H1 (cell line): ENCODE measurements around the gene CHMP6. TPM values are rescaled to one million over a fixed set of nuclear protein-coding genes. Genes with fewer than 3 reads are reported as not detected.
A peak's percentile ranks its signal among the peaks of the same experiment; 100 is the strongest.

Experiments
- CTCF ChIA-PET: fragments of 300-600 bp; sonication (Branson Sonifier 250); formaldehyde crosslinking; loops from one replicate; lab custom pipeline; 2021; ENCODE audit not compliant: partially characterized antibody; lab: Charles Lee
- POLR2A ChIA-PET: fragments of 300-600 bp; sonication (Branson Sonifier 250); formaldehyde crosslinking; loops from one replicate; lab custom pipeline; 2021; ENCODE audit warnings: inconsistent platforms; ENCODE audit not compliant: partially characterized antibody; lab: Charles Lee
- DNase-seq, 2 experiments: peaks; one replicate each; pipeline versions ENCODE4 v3.0.0 to v3.0.0-alpha.2; 2010 to 2022; ENCODE audit warnings: low spot score in 2 of 2, low read depth in 1 of 2, mixed read lengths in 1 of 2
- FAIRE-seq: peaks from 2 replicates; lab custom pipeline; 2011; peaks lifted over from hg19 to GRCh38; lab: Jason Lieb, UNC
- H2AFZ ChIP-seq: 2 replicates; pipeline ENCODE4 v1.8.1; 2012; ENCODE audit warnings: low read length, inconsistent platforms
- H2AK5ac ChIP-seq: 2 replicates; pipeline ENCODE4 v1.6.1; 2013; ENCODE audit warnings: low read depth, low read length
- H2BK120ac ChIP-seq: replicated peaks from 2 replicates; pipeline ENCODE3; 2013; ENCODE audit warnings: low read depth, low read length, inconsistent platforms
- H2BK12ac ChIP-seq: 2 replicates; pipeline ENCODE4 v1.6.1; 2013; ENCODE audit warnings: low read depth, low read length
- H2BK15ac ChIP-seq: 2 replicates; pipeline ENCODE4 v1.6.1; 2013; ENCODE audit warnings: low read length
- H2BK20ac ChIP-seq: 2 replicates; pipeline ENCODE4 v1.6.1; 2013; ENCODE audit warnings: low read length
- H2BK5ac ChIP-seq: 2 replicates; pipeline ENCODE4 v1.6.1; 2013; ENCODE audit warnings: low read depth, low read length
- H3K14ac ChIP-seq: 2 replicates; pipeline ENCODE4 v1.6.1; 2013; ENCODE audit warnings: inconsistent platforms; ENCODE audit not compliant: insufficient read length
- H3K18ac ChIP-seq: 2 replicates; pipeline ENCODE4 v1.6.1; 2013; ENCODE audit warnings: low read length; ENCODE audit errors: extremely low read depth
- H3K23ac ChIP-seq: 2 replicates; pipeline ENCODE4 v1.6.1; 2013; ENCODE audit warnings: inconsistent platforms; ENCODE audit not compliant: insufficient read length
- H3K23me2 ChIP-seq: 2 replicates; pipeline ENCODE4 v1.6.1; 2013; ENCODE audit warnings: low read depth, low read length
- H3K27ac ChIP-seq: 2 replicates; pipeline ENCODE4 v1.6.1; 2011; ENCODE audit warnings: low read depth, low read length, inconsistent platforms
- H3K27me3 ChIP-seq, 4 experiments: replicated peaks in 1 of 4; 1 replicate in 1 of 4; 2 replicates in 3 of 4; pipeline versions ENCODE4 v1.6.1 to v1.8.1; 2011 to 2013; ENCODE audit warnings: low read length in 3 of 4, mild to moderate bottlenecking in 3 of 4, inconsistent platforms in 2 of 4, mixed read lengths in 2 of 4, moderate library complexity in 1 of 4; ENCODE audit not compliant: control insufficient read depth in 3 of 4, insufficient read depth in 3 of 4; ENCODE audit errors: extremely low read depth in 1 of 4
- H3K36me3 ChIP-seq, 4 experiments: 2 replicates each; pipeline versions ENCODE4 v1.6.1 to v1.8.1; 2011 to 2013; ENCODE audit warnings: mild to moderate bottlenecking in 4 of 4, low read length in 3 of 4, moderate library complexity in 2 of 4, control low read depth in 1 of 4, inconsistent platforms in 1 of 4; ENCODE audit not compliant: insufficient read depth in 4 of 4, control insufficient read depth in 2 of 4
- H3K4ac ChIP-seq: replicated peaks from 2 replicates; pipeline ENCODE3; 2013; ENCODE audit warnings: low read length, low read depth, mixed read lengths, inconsistent platforms; ENCODE audit not compliant: insufficient read length
- H3K4me1 ChIP-seq, 4 experiments: replicated peaks in 1 of 4; 1 replicate in 1 of 4; 2 replicates in 3 of 4; pipeline versions ENCODE4 v1.6.1 to v1.8.1; 2011 to 2013; ENCODE audit warnings: low read length in 3 of 4, inconsistent platforms in 2 of 4, mixed read lengths in 1 of 4; ENCODE audit not compliant: insufficient read depth in 4 of 4, control insufficient read depth in 3 of 4
- H3K4me2 ChIP-seq, 2 experiments: 2 replicates each; pipeline versions ENCODE4 v1.6.1 to v1.8.1; 2011 to 2013; ENCODE audit warnings: low read depth in 2 of 2, low read length in 2 of 2, control low read depth in 1 of 2, inconsistent platforms in 1 of 2, mild to moderate bottlenecking in 1 of 2; ENCODE audit not compliant: insufficient read depth in 1 of 2
- H3K4me3 ChIP-seq, 4 experiments: fragments of 200-600, 300-600 bp in 1 of 4; sonication (generic), shearing (Covaris generic), sonication (Bioruptor Twin) in 1 of 4; 2 replicates each; pipeline versions ENCODE4 v1.5.1 to v1.8.1; 2011 to 2016; ENCODE audit warnings: low read length in 4 of 4, low read depth in 3 of 4, control low read depth in 2 of 4, inconsistent platforms in 2 of 4, mild to moderate bottlenecking in 2 of 4, mixed read lengths in 1 of 4, moderate library complexity in 1 of 4; ENCODE audit not compliant: insufficient read depth in 2 of 4; ENCODE audit errors: extremely low read depth in 1 of 4
- H3K56ac ChIP-seq: replicated peaks from 2 replicates; pipeline ENCODE3; 2013; ENCODE audit warnings: low read depth, mild to moderate bottlenecking, mixed read lengths, low read length, inconsistent platforms; ENCODE audit not compliant: insufficient read length
- H3K79me1 ChIP-seq: 2 replicates; pipeline ENCODE4 v1.6.1; 2013; ENCODE audit warnings: low read depth, low read length, control low read depth
- H3K79me2 ChIP-seq, 2 experiments: 2 replicates each; pipeline versions ENCODE4 v1.6.1 to v1.8.1; 2012 to 2013; ENCODE audit warnings: low read length in 2 of 2, mild to moderate bottlenecking in 2 of 2, inconsistent platforms in 1 of 2; ENCODE audit not compliant: insufficient read depth in 2 of 2, control insufficient read depth in 1 of 2
- H3K9ac ChIP-seq, 4 experiments: replicated peaks in 1 of 4; 1 replicate in 1 of 4; 2 replicates in 3 of 4; pipeline versions ENCODE4 v1.6.1 to v1.8.1; 2011 to 2013; ENCODE audit warnings: low read depth in 3 of 4, low read length in 3 of 4, control low read depth in 2 of 4, mild to moderate bottlenecking in 2 of 4, moderate library complexity in 2 of 4, inconsistent platforms in 1 of 4; ENCODE audit errors: extremely low read depth in 1 of 4
- H3K9me3 ChIP-seq, 2 experiments: 2 replicates each; pipeline versions ENCODE4 v1.6.1 to v1.8.1; 2012 to 2013; ENCODE audit warnings: mild to moderate bottlenecking in 2 of 2, moderate library complexity in 2 of 2, control low read depth in 1 of 2, inconsistent platforms in 1 of 2, low read depth in 1 of 2, low read length in 1 of 2, mixed read lengths in 1 of 2; ENCODE audit not compliant: insufficient read depth in 2 of 2
- H4K20me1 ChIP-seq, 2 experiments: replicated peaks in 1 of 2; 2 replicates each; pipeline versions ENCODE3 to v1.8.1; 2011 to 2013; ENCODE audit warnings: inconsistent platforms in 2 of 2, low read length in 2 of 2, mild to moderate bottlenecking in 1 of 2; ENCODE audit not compliant: insufficient read depth in 2 of 2, control insufficient read depth in 1 of 2
- H4K5ac ChIP-seq: 2 replicates; pipeline ENCODE4 v1.6.1; 2013; ENCODE audit warnings: low read length, low read depth, mixed read lengths, inconsistent platforms; ENCODE audit not compliant: insufficient read length
- H4K8ac ChIP-seq: 2 replicates; pipeline ENCODE4 v1.8.0; 2013; ENCODE audit warnings: mild to moderate bottlenecking, moderate library complexity, low read length, inconsistent platforms; ENCODE audit not compliant: insufficient read depth; ENCODE audit errors: extremely low read depth
- H4K91ac ChIP-seq: replicated peaks from 2 replicates; pipeline ENCODE3; 2013; ENCODE audit warnings: low read length, mixed read lengths, inconsistent platforms; ENCODE audit not compliant: insufficient read length
- KDM5A ChIP-seq: fragments of 200-600 bp; IDR thresholded peaks from 2 replicates; pipeline ENCODE4 v1.7.1; 2012; ENCODE audit warnings: mild to moderate bottlenecking, low read length, inconsistent platforms, mixed read lengths
- MAFK ChIP-seq: IDR thresholded peaks from 2 replicates; pipeline ENCODE4 v1.6.1; 2012; ENCODE audit warnings: low read depth, mild to moderate bottlenecking, improper control_type of control experiment, low read length
- NANOG ChIP-seq: IDR thresholded peaks from 2 replicates; pipeline ENCODE4 v1.6.1; 2011; ENCODE audit warnings: low read length, low read depth, mild to moderate bottlenecking, inconsistent platforms; ENCODE audit not compliant: insufficient read depth, poor library complexity, severe bottlenecking
- POU5F1 ChIP-seq: IDR thresholded peaks from 2 replicates; pipeline ENCODE4 v1.6.1; 2011; ENCODE audit warnings: low read depth, mild to moderate bottlenecking, low read length, moderate library complexity
- RAD21 ChIP-seq, 2 experiments: IDR thresholded peaks in 1 of 2; conservative IDR thresholded peaks in 1 of 2; 2 replicates each; pipeline ENCODE4 v1.6.1; 2011; ENCODE audit warnings: low read depth in 2 of 2, low read length in 2 of 2, improper control_type of control experiment in 1 of 2, inconsistent platforms in 1 of 2, mild to moderate bottlenecking in 1 of 2, moderate library complexity in 1 of 2
- SUZ12 ChIP-seq: fragments of 200-600 bp; sonication (generic); IDR thresholded peaks from 2 replicates; pipeline ENCODE4 v1.6.1; 2012; ENCODE audit warnings: mild to moderate bottlenecking, inconsistent platforms, low read length, moderate library complexity, mixed read lengths
- WGBS, 2 experiments: shearing (Covaris generic) in 1 of 2; methylation state at CpG; one replicate each; pipeline versions ENCODE4 v1.1.6 to v1.1.7; 2013 to 2015; ENCODE audit warnings: low lambda C conversion rate in 2 of 2, mixed read lengths in 2 of 2, inconsistent platforms in 1 of 2, low coverage in 1 of 2, missing lambda C conversion rate in 1 of 2; ENCODE audit not compliant: insufficient replicate concordance in 2 of 2, insufficient coverage in 1 of 2, insufficient read length in 1 of 2; ENCODE audit errors: extremely low coverage in 1 of 2, missing lambda C conversion rate in 1 of 2; 5-methylcytosine and 5-hydroxymethylcytosine counted together
- polyA plus RNA-seq, 7 experiments: library from polyadenylated mRNA; depleted of rRNA in 3 of 7; stranded (reverse) in 5 of 7; unstranded in 2 of 7; fragments of >200 nt in 5 of 7; fragments of 200-250 nt in 2 of 7; gene quantifications; 1 replicate in 5 of 7; 2 replicates in 1 of 7; 4 replicates in 1 of 7; pipeline versions ENCODE4 v1.2.1 to v1.2.3, GENCODE V29; 2011 to 2013; ENCODE audit warnings: missing spikeins in 2 of 7, mixed read lengths in 2 of 7
- total RNA-seq: library from RNA; stranded (reverse); fragmentation: NEBNext Ultra II Directional; extraction: Animal tissue kit (Norgen Biotek cat#: 25700); gene quantifications from 2 replicates; pipeline ENCODE4 v1.2.1, GENCODE V29; 2021
- TF ChIP-seq, protein P1 (sequence below), 3 experiments: IDR thresholded peaks; 1 replicate in 2 of 3; 2 replicates in 1 of 3; pipeline versions ENCODE4 v1.5.1 to v1.6.1; 2011; ENCODE audit warnings: low read length in 3 of 3, mild to moderate bottlenecking in 3 of 3, inconsistent platforms in 2 of 3, low read depth in 1 of 3, moderate library complexity in 1 of 3; ENCODE audit not compliant: insufficient read depth in 1 of 3; ENCODE audit errors: control extremely low read depth in 1 of 3

The CHMP6 gene
- total and polyA plus RNA-seq, 2 of the 8 experiments (the other 6 are each of a cell fraction or from before 2014, with no cell fraction given), result 15.7 to 24.3 TPM

DNA sequence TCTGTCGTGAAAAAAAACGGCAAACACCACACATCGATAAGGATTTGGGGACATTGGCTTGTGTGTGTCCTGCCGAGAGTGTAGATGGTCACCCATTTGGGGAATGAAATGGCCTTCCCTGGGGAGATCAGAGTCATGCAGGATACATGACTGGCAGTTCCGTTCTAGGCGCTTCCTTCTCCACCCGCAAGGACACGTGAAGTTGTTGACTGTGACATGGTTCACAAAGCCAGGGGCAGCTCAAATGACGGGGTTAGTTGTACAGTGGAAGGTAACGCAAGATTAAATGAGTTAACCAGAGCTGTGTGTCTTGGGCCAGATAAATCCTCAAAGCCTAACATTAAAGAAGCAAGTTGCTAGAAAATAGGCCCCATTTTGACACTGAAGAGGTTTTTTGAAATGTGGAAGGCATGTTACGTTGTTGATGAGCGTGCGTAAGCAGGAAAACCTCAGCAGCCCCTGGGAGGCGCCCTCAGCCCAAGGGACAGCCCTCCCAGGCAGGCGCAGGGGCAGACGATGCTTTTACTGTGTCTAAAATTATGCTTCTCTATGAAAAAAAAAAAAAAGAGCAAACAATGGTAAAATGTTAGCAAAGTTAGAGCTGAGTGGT, 35.9 kb upstream of the CHMP6 start:
- no peaks in the 10 kb centered on the region for H3K23me2 ChIP-seq
- no peaks in the 10 kb centered on the region for H3K79me1 ChIP-seq
- H3K4me2 ChIP-seq, result no peak overlapping the region

More for the DNA sequence above, 35.9 kb upstream of the CHMP6 start:
- Histone ChIP-seq H3K27ac (no peak overlapping the region), H2BK5ac (no peak overlapping the region), H4K20me1 (peaks cover 0 to 8% of the 10 kb centered on the region in 2 experiments), H2BK20ac (no peak overlapping the region), H3K4me1 (no peaks in the 10 kb centered on the region), H3K4me3 (no peak overlapping the region), H4K8ac (no peak overlapping the region), H3K23ac (no peak overlapping the region), H3K79me2 (no peaks in the 10 kb centered on the region), H4K91ac (no peak overlapping the region), H3K4ac (no peak overlapping the region), H2BK12ac (no peak overlapping the region), H2BK120ac (no peak overlapping the region), H3K9me3 (no peaks in the 10 kb centered on the region), H3K56ac (no peak overlapping the region), H2BK15ac (no peak overlapping the region), H3K9ac (no peak overlapping the region), H3K18ac (no peak overlapping the region), H2AFZ (no peak overlapping the region), H2AK5ac (no peak overlapping the region), H3K36me3 (no peaks in the 10 kb centered on the region), H4K5ac (no peak overlapping the region), H3K14ac (no peak overlapping the region), H3K27me3 (no peaks in the 10 kb centered on the region)
- 92% methylated on average over 16 of the region's 16 CpGs; no CpG with 5 or more reads in 1 of the 2 experiments for WGBS, 2 experiments
- TF ChIP-seq NANOG (no peak), POU5F1 (no peak), MAFK (no peak), SUZ12 (no peak), KDM5A (no peak), RAD21 (IDR thresholded peaks at IDR 0.05 in 1 of 2, conservative IDR thresholded peaks at IDR 0.05 in 1 of 2; ENCODE audit: low read depth in 2 of 2, low read length in 2 of 2) (peak; percentile 18 to 36; a peak in 2 of 4 replicates)
- TF ChIP-seq, protein P1, sequence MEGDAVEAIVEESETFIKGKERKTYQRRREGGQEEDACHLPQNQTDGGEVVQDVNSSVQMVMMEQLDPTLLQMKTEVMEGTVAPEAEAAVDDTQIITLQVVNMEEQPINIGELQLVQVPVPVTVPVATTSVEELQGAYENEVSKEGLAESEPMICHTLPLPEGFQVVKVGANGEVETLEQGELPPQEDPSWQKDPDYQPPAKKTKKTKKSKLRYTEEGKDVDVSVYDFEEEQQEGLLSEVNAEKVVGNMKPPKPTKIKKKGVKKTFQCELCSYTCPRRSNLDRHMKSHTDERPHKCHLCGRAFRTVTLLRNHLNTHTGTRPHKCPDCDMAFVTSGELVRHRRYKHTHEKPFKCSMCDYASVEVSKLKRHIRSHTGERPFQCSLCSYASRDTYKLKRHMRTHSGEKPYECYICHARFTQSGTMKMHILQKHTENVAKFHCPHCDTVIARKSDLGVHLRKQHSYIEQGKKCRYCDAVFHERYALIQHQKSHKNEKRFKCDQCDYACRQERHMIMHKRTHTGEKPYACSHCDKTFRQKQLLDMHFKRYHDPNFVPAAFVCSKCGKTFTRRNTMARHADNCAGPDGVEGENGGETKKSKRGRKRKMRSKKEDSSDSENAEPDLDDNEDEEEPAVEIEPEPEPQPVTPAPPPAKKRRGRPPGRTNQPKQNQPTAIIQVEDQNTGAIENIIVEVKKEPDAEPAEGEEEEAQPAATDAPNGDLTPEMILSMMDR (IDR thresholded peaks at IDR 0.05; ENCODE audit: control extremely low read depth in 1 of 3, insufficient read depth in 1 of 3, low read depth in 1 of 3, low read length in 3 of 3), result peak in 2 of 3 experiments; percentile 10 to 12; a peak in 2 of 4 replicates
- POLR2A ChIA-PET, result no interaction called here
- DNase-seq (no peak), FAIRE-seq (no peak)
- CTCF ChIA-PET, result interaction anchor here (0.6 to 2.1 kb wide), 6 partner anchors 10 to 570 kb away, joined by 3 to 9 read pairs (median 4); no protein-coding TSS in a partner anchor
